ENCODE data around the gene DHX32.

Gene DHX32

GRCh38 chr10:125846894-125847293, 34.2 kb downstream of the DHX32 start:
- FAIRE-seq = no peak

- FAIRE-seq = no peak
Observed at GRCh38 chr10:125845617-125846016, 35.5 kb downstream of the DHX32 start.

GRCh38 chr10:125844751-125845221, 36.3 kb downstream of the DHX32 start:
- FAIRE-seq = no peak

- no peak for FAIRE-seq
Observed at GRCh38 chr10:125843603-125844329, 37.3 kb downstream of the DHX32 start.

- FAIRE-seq = no peak
Observed at GRCh38 chr10:125840955-125841354, 40.1 kb downstream of the DHX32 start.

GRCh38 chr10:125840406-125840805, 40.7 kb downstream of the DHX32 start:
- no peak for FAIRE-seq

GRCh38 chr10:125838802-125839575, 42.1 kb downstream of the DHX32 start:
- FAIRE-seq = no peak

- FAIRE-seq = no peak
Observed at GRCh38 chr10:125836746-125837145, 44.3 kb downstream of the DHX32 start.

GRCh38 chr10:125828311-125828710, 52.8 kb downstream of the DHX32 start:
- no peak for FAIRE-seq

GRCh38 chr10:125827133-125827532, 54.0 kb downstream of the DHX32 start:
- FAIRE-seq = no peak

GRCh38 chr10:125824736-125825135, 56.4 kb downstream of the DHX32 start:
- FAIRE-seq = no peak

GRCh38 chr10:125823663-125824251, 57.3 kb downstream of the DHX32 start:
- no peak for FAIRE-seq

GRCh38 chr10:125822878-125823662, 58.0 kb downstream of the DHX32 start, which contains the start of the genes BCCIP and UROS:
TSS of gene BCCIP (plus strand) at chr10:125823546. CDS start at chr10:125823558, 12 bp downstream.
TSS of gene UROS (minus strand) at chr10:125823258. CDS start at chr10:125816499, 6,759 bp downstream.
- no peak for FAIRE-seq

- FAIRE-seq = no peak
Observed at GRCh38 chr10:125820701-125821100, 60.4 kb downstream of the DHX32 start.

GRCh38 chr10:125817337-125817946, 63.6 kb downstream of the DHX32 start:
- FAIRE-seq = no peak

GRCh38 chr10:125816548-125816947, 64.5 kb downstream of the DHX32 start:
- no peak for FAIRE-seq

GRCh38 chr10:125815764-125816163, 65.3 kb downstream of the DHX32 start:
- no peak for FAIRE-seq

- no peak for FAIRE-seq
Observed at GRCh38 chr10:125812128-125812750, 68.9 kb downstream of the DHX32 start.

- no peak for FAIRE-seq
Observed at GRCh38 chr10:125811251-125811650, 69.8 kb downstream of the DHX32 start.

- no peak for FAIRE-seq
Observed at GRCh38 chr10:125808047-125808446, 73.0 kb downstream of the DHX32 start.

GRCh38 chr10:125802739-125803138, 78.4 kb downstream of the DHX32 start:
- FAIRE-seq = no peak

- no peak for FAIRE-seq
Observed at GRCh38 chr10:125802131-125802530, 79.0 kb downstream of the DHX32 start.
